ENCODE results near the gene SLC4A9. TPM values are rescaled to one million over a fixed set of nuclear protein-coding genes. Genes with fewer than 3 reads are reported as not detected.

Gene SLC4A9
- total RNA-seq, 6 donors from 2014 or later: 0.15 to 0.23 (median 0.17) TPM; not detected in 3

DNA sequence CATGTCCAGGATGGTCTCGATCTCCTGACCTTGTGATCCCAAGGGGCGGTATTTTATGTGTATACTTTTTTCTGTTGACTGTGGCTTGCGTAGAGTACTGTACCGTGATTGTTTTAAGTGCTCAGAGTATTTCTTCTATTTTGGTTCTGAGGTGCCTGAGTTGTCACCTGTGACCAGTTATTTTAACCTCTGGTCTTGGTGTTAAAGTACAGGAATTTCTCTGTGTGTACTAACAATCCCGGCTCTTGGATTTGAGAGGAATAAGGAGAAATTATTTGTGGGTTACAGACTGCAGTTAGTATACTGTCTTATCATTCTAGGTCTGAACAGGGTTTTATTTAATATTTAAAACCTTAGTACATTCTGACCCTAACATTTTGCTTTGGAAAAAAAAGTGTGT is 43.6 kb downstream of the SLC4A9 start:
- no peaks in the 10 kb centered on the region for H3K9me3 ChIP-seq
- no peaks in the 10 kb centered on the region for H3K27me3 ChIP-seq
- WGBS, 2 donors: 53 to 66% methylated on average over 5 of the region's 5 CpGs
- peak overlapping the region in 3 of 4 donors; percentile 82 to 97 (median 94) for H3K4me3 ChIP-seq
- peaks cover 0 to 13% (median 0%) of the 10 kb centered on the region in 4 donors for H3K36me3 ChIP-seq
- peak overlapping the region in 1 of 4 donors; percentile 98 for H3K27ac ChIP-seq
- no peak for TF ChIP-seq POLR2A (IDR thresholded peaks at IDR 0.05)
- TF ChIP-seq, protein P1, sequence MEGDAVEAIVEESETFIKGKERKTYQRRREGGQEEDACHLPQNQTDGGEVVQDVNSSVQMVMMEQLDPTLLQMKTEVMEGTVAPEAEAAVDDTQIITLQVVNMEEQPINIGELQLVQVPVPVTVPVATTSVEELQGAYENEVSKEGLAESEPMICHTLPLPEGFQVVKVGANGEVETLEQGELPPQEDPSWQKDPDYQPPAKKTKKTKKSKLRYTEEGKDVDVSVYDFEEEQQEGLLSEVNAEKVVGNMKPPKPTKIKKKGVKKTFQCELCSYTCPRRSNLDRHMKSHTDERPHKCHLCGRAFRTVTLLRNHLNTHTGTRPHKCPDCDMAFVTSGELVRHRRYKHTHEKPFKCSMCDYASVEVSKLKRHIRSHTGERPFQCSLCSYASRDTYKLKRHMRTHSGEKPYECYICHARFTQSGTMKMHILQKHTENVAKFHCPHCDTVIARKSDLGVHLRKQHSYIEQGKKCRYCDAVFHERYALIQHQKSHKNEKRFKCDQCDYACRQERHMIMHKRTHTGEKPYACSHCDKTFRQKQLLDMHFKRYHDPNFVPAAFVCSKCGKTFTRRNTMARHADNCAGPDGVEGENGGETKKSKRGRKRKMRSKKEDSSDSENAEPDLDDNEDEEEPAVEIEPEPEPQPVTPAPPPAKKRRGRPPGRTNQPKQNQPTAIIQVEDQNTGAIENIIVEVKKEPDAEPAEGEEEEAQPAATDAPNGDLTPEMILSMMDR (IDR thresholded peaks at IDR 0.05): no peak
- no peak for TF ChIP-seq POLR2AphosphoS5 (IDR thresholded peaks at IDR 0.05)
- no peak for TF ChIP-seq EP300 (IDR thresholded peaks at IDR 0.05)
- DNase-seq (no peak), ATAC-seq (ENCODE audit: low FRiP score in 2 of 2) (no peak)
- H3K4me1 ChIP-seq: peaks cover 32 to 56% (median 38%) of the 10 kb centered on the region in 4 donors

DNA sequence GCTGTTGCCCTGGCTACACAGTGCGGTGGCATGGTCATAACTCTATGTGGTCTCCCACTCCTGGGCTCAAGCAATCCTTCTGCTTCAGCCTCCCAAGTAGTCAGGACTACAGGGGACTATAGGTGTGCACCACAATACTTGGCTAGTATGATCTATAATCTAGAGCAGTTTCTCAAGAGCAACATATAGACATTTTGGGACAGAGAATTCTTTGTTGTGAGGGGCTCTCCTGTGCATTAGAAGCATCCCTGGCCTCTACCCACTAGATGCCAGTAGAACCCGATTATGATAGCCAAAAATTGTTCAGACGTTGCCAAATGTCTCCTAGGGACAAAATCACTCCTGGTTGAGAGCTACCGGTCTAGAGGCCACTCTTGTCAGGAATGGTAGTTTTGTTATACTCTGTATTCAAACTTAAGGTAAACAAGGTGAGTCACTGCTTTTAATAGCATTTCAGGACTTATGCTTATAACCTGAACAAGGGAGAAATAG is 48.8 kb downstream of the SLC4A9 start:
- WGBS, 2 donors: 44 to 56% methylated on average over 4 of the region's 4 CpGs
- Histone ChIP-seq H3K36me3 (peaks cover 0 to 13% (median 0%) of the 10 kb centered on the region in 4 donors), H3K4me1 (peaks cover 25 to 53% (median 34%) of the 10 kb centered on the region in 4 donors), H3K27ac (peak overlapping the region in 1 of 4 donors; percentile 30), H3K9me3 (no peaks in the 10 kb centered on the region), H3K27me3 (no peaks in the 10 kb centered on the region), H3K4me3 (no peak overlapping the region)
- TF ChIP-seq, protein P1 (IDR thresholded peaks at IDR 0.05): peak in 1 of 6 experiments; percentile 15
- TF ChIP-seq EP300 (IDR thresholded peaks at IDR 0.05) (no peak), POLR2A (IDR thresholded peaks at IDR 0.05) (no peak), POLR2AphosphoS5 (IDR thresholded peaks at IDR 0.05) (no peak)
- DNase-seq: peak in 1 of 2 donors; percentile 39
- peak; percentile 44 to 78 for ATAC-seq (ENCODE audit: low FRiP score in 2 of 2)

DNA sequence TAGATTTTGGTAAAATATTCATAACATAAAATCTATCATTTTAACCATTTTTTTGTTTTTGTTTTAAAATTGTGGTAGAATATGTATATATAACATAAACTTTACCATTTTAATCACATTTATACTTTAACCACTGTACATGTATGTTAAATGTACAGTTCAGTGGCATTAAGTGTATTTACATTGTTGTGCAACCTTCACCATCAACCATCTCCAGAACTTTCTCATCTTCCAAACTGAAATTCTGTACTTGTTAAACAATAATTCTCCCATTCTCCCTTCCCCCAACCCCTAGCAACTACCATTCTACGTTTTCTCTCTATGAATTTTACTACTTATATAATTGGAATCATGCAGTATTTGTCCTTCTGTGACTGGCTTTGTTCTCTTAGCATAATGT is 53.2 kb downstream of the SLC4A9 start:
- ATAC-seq (ENCODE audit: low FRiP score in 2 of 2): no peak
- TF ChIP-seq POLR2A (IDR thresholded peaks at IDR 0.05): no peak
- TF ChIP-seq EP300 (IDR thresholded peaks at IDR 0.05): no peak
- TF ChIP-seq, protein P1 (IDR thresholded peaks at IDR 0.05): no peak
- no peak for TF ChIP-seq POLR2AphosphoS5 (IDR thresholded peaks at IDR 0.05)

DNA sequence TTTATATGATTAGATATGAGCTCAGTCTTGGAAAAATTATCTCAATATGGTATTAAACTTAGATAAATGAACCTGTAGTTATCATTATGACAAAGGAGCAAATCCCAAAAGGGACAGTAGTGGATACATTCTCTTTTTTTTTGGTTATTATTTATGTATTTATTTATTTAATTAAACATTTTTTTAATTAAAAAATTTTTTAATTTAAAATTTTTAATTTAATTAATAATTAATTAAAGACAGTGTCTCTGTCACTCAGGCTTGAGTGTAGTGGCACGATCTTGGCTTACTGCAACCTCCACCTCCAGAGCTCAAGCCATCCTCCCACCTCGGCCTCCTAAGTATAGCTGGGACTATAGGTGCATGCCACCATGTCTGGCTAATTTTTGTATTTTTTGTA is 57.2 kb downstream of the SLC4A9 start:
- Histone ChIP-seq H3K27ac (no peak overlapping the region), H3K9me3 (no peaks in the 10 kb centered on the region), H3K36me3 (peaks cover 0 to 4% (median 0%) of the 10 kb centered on the region in 4 donors), H3K4me3 (no peak overlapping the region), H3K27me3 (no peaks in the 10 kb centered on the region), H3K4me1 (peaks cover 0 to 24% (median 14%) of the 10 kb centered on the region in 4 donors)
- 94% methylated on average over 2 of the region's 2 CpGs for WGBS, 2 donors
- no peak for DNase-seq
- no peak for TF ChIP-seq POLR2A (IDR thresholded peaks at IDR 0.05)
- TF ChIP-seq POLR2AphosphoS5 (IDR thresholded peaks at IDR 0.05): no peak
- TF ChIP-seq, protein P1 (IDR thresholded peaks at IDR 0.05): no peak
- TF ChIP-seq EP300 (IDR thresholded peaks at IDR 0.05): no peak
- ATAC-seq (ENCODE audit: low FRiP score in 2 of 2): no peak

More for the DNA sequence above, 53.2 kb downstream of the SLC4A9 start:
- Histone ChIP-seq H3K27me3 (no peaks in the 10 kb centered on the region), H3K4me1 (peaks cover 8 to 26% (median 16%) of the 10 kb centered on the region in 4 donors), H3K4me3 (no peak overlapping the region), H3K36me3 (peaks cover 0 to 4% (median 0%) of the 10 kb centered on the region in 4 donors), H3K9me3 (no peaks in the 10 kb centered on the region), H3K27ac (no peak overlapping the region)
- DNase-seq: no peak
- WGBS, 2 donors: 76 to 85% methylated on average over 1 of the region's 1 CpG
